Left lung (tissue), 10 donors: Measurements from ENCODE around the gene MSTN. TPM values are rescaled to one million over a fixed set of nuclear protein-coding genes. Genes with fewer than 3 reads are reported as not detected.

ENCODE experiments used
- ATAC-seq: fragments of 200-7000 bp; cut with Tn5 transposase; one replicate; pipeline ENCODE4 v1.9.1; 2020; ENCODE audit warnings: moderate library complexity
- DNase-seq, 4 donors: peaks; one replicate each; pipeline ENCODE4 v3.0.0-alpha.2; 2013 to 2020
- H3K27ac ChIP-seq, 2 donors: fragments of 200-600 bp; sonication (generic) in 1 of 2; one replicate each; pipeline versions ENCODE4 v1.5.0 to v1.8.0; 2020 to 2021
- H3K27me3 ChIP-seq, 2 donors: fragments of 200-600 bp; sonication (generic) in 1 of 2; one replicate each; pipeline versions ENCODE4 v1.5.0 to v1.8.0; 2020 to 2021
- H3K36me3 ChIP-seq, 2 donors: fragments of 200-600 bp; sonication (generic) in 1 of 2; one replicate each; pipeline versions ENCODE4 v1.5.0 to v1.8.0; 2020 to 2021
- H3K4me1 ChIP-seq, 2 donors: fragments of 200-600 bp; one replicate each; pipeline ENCODE4 v1.8.0; 2021
- H3K4me3 ChIP-seq, 2 donors: fragments of 200-600 bp; sonication (generic) in 1 of 2; one replicate each; pipeline versions ENCODE4 v1.5.0 to v1.8.0; 2020 to 2021; ENCODE audit warnings: mild to moderate bottlenecking in 1 of 2
- H3K9me3 ChIP-seq, 2 donors: fragments of 200-600 bp; sonication (generic) in 1 of 2; one replicate each; pipeline versions ENCODE4 v1.5.0 to v1.8.0; 2020 to 2021
- intact Hi-C, 2 donors: fragments of 100-400 bp; cut with DNase I; formaldehyde crosslinking; loops; one replicate each; pipeline versions ENCODE4 v1.11.2 to v1.14.2; 2022
- polyA plus RNA-seq, 6 donors: library from polyadenylated mRNA; unstranded; fragments of 120-200 nt; gene quantifications; one replicate each; pipeline ENCODE4 v1.2.1, GENCODE V29; 2013; ENCODE audit not compliant: insufficient read length in 6 of 6
- total RNA-seq, 2 donors: library from RNA; stranded (reverse); fragmentation: NEBNext Ultra II Directional; extraction: Animal tissue kit (Norgen Biotek cat#: 25700); gene quantifications; one replicate each; pipeline ENCODE4 v1.2.1, GENCODE V29; 2021
- TF ChIP-seq, protein P1 (sequence below), 2 donors: fragments of 200-600 bp; sonication (generic) in 1 of 2; IDR thresholded peaks; one replicate each; pipeline versions ENCODE4 v1.5.0 to v1.8.0; 2021; ENCODE audit warnings: antibody characterized with exemption in 2 of 2
- donor health status: DM: no; HTN: yes; CAD: no.
- donor health status: DM: no; HTN: no; CAD: no.

MSTN gene
- total and polyA plus RNA-seq, 8 donors, result 0.12 to 1.4 (median 1.2) TPM; not detected in 1

DNA sequence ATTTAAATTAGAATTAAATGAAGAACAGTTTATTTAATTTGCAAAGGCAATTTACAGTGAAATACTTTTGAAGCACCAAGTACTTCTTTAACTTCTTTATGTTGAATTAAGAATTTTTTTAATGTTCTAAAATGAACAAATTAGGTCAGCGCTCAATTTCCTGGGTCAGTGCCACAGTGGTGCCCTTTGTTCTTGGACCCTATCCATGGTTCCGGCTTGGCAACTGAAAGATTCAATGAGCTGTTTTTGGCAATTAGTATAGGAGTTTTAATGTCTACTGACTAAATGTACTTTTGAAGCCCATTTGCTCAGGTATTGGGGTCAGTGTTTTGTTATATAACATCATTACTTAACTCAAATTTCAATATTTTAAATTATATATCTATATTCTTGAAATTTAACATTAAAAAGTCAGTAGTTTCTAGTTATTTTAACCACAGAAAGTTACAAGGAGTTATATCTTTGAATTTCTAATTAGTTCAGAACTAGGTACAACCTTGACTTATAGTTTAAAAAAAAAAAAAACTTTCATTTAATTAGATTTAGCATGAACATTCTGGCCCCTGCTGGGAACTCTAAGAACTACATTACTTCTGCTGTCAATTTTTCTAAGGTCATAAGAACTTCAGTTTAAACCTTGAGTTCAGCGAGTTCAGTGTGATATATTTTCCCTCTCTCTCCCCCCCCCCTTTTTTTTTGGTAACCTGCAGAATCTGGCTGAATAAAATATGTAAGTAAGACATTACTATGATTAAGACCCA is 7.6 kb upstream of the MSTN start:
- Histone ChIP-seq H3K27me3 (no peaks in the 10 kb centered on the region), H3K27ac (no peak overlapping the region), H3K9me3 (no peaks in the 10 kb centered on the region), H3K4me3 (no peak overlapping the region), H3K36me3 (no peaks in the 10 kb centered on the region), H3K4me1 (no peaks in the 10 kb centered on the region)
- ATAC-seq (peak; percentile 64), DNase-seq (peak in 2 of 4 donors; percentile 36 to 65)
- intact Hi-C loops, result no loop called here
- TF ChIP-seq, protein P1, sequence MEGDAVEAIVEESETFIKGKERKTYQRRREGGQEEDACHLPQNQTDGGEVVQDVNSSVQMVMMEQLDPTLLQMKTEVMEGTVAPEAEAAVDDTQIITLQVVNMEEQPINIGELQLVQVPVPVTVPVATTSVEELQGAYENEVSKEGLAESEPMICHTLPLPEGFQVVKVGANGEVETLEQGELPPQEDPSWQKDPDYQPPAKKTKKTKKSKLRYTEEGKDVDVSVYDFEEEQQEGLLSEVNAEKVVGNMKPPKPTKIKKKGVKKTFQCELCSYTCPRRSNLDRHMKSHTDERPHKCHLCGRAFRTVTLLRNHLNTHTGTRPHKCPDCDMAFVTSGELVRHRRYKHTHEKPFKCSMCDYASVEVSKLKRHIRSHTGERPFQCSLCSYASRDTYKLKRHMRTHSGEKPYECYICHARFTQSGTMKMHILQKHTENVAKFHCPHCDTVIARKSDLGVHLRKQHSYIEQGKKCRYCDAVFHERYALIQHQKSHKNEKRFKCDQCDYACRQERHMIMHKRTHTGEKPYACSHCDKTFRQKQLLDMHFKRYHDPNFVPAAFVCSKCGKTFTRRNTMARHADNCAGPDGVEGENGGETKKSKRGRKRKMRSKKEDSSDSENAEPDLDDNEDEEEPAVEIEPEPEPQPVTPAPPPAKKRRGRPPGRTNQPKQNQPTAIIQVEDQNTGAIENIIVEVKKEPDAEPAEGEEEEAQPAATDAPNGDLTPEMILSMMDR (IDR thresholded peaks at IDR 0.05), result peak; percentile 29 to 42

DNA sequence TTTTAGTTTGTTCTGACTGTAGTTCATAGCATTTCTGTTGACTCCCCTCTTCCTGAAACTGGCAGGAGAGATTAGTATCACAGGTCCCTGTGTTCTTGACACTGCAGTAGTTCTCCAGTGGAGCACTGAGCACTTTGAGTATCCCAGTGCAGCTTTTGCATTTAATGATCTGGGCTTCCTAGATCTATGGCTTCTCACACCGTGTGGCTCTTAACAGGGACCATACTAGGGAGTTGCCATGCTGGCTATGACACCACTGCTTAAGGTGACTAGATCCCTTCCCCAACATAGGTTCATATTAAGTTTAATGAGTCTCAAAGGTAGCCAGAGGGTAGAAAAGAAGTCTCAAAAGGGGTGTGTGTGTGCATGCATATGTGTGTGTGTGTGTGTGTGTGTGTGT is 6.2 kb upstream of the MSTN start:
- Histone ChIP-seq H3K27ac (no peak overlapping the region), H3K4me3 (no peak overlapping the region), H3K36me3 (no peaks in the 10 kb centered on the region), H3K27me3 (no peaks in the 10 kb centered on the region), H3K9me3 (no peaks in the 10 kb centered on the region), H3K4me1 (no peaks in the 10 kb centered on the region)
- ATAC-seq (no peak), DNase-seq (no peak)
- TF ChIP-seq, protein P1 (IDR thresholded peaks at IDR 0.05), result no peak
- intact Hi-C loops, result no loop called here

DNA sequence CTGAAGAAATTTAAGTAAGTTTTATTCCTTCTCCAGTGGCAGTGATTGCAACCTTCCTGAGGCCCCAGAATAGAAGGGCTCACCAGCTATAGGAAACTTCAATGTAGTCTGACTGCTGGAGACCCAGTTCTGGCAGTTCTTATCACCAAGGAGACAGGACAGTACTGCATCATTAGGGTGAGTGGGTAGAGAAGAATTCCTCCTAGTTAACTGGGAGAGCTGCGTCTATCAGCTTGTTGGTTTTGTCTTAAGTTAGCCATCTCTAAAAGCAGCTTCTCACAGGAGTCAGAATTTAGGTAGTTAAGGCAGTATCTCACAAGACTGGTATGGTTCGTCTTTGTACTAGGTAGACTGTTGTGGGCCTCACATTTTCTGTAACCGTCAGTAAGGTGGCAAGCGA is 3.3 kb upstream of the MSTN start:
- Histone ChIP-seq H3K9me3 (no peaks in the 10 kb centered on the region), H3K36me3 (no peaks in the 10 kb centered on the region), H3K27me3 (no peaks in the 10 kb centered on the region), H3K4me1 (no peaks in the 10 kb centered on the region), H3K27ac (no peak overlapping the region), H3K4me3 (no peak overlapping the region)
- DNase-seq (no peak), ATAC-seq (no peak)
- intact Hi-C loops, result no loop called here
- TF ChIP-seq, protein P1 (IDR thresholded peaks at IDR 0.05), result no peak

DNA sequence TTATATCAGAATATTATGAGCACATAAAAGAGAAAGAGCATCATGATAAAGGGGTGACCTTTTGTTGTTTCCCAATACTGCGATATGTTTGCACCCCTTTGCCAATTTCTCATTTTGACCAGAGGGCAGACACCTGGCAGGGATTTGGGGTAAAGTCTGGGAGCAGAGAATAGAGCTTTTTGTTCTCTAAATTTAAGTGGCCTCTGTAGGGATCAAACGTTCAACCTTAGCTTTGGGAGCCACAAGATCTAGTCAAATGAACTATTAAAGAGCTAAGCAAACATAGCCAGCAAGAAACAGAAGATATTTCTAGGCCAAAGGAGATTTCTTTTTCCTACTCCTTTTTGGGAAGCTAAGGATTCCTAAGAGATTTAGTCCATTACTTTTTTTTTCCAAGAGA is 1.1 kb upstream of the MSTN start:
- DNase-seq (no peak), ATAC-seq (no peak)
- H3K36me3 ChIP-seq, result no peaks in the 10 kb centered on the region
- intact Hi-C loops, result no loop called here
- no peaks in the 10 kb centered on the region for H3K27me3 ChIP-seq
- no peak overlapping the region for H3K27ac ChIP-seq
- H3K4me1 ChIP-seq, result no peaks in the 10 kb centered on the region
- H3K4me3 ChIP-seq, result no peak overlapping the region
- H3K9me3 ChIP-seq, result no peaks in the 10 kb centered on the region
- TF ChIP-seq, protein P1 (IDR thresholded peaks at IDR 0.05), result no peak

DNA sequence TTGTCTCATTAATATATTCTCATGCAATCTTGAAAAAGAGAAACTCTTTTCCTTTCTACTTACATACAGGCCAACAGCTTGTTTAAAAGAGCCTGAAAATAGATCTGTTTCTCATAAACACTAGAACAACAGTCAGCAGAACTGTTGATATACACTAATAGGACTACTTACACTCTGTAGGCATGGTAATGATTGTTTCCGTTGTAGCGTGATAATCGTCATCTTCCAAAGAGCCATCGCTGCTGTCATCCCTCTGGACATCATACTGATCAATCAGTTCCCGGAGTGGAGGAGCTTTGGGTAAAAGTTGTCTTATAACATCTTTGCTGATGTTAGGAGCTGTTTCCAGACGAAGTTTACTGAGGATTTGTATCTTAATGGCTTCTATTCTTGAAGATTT is 476 bp downstream of the MSTN start:
- H3K4me3 ChIP-seq, result no peak overlapping the region
- TF ChIP-seq, protein P1 (IDR thresholded peaks at IDR 0.05), result no peak
- peak in 2 of 4 donors; percentile 1 to 8 for DNase-seq
- no peaks in the 10 kb centered on the region for H3K27me3 ChIP-seq
- intact Hi-C loops, result no loop called here
- ATAC-seq, result no peak
- no peak overlapping the region for H3K27ac ChIP-seq
- no peaks in the 10 kb centered on the region for H3K4me1 ChIP-seq
- H3K36me3 ChIP-seq, result no peaks in the 10 kb centered on the region
- H3K9me3 ChIP-seq, result no peaks in the 10 kb centered on the region
